ENCODE measurements around the gene KCNJ18.
"Not testable (repeated sequence)": the region's sequence is repeated elsewhere in the genome, so short reads cannot be mapped to it uniquely, and the experiment has no call there.

Gene KCNJ18

DNA sequence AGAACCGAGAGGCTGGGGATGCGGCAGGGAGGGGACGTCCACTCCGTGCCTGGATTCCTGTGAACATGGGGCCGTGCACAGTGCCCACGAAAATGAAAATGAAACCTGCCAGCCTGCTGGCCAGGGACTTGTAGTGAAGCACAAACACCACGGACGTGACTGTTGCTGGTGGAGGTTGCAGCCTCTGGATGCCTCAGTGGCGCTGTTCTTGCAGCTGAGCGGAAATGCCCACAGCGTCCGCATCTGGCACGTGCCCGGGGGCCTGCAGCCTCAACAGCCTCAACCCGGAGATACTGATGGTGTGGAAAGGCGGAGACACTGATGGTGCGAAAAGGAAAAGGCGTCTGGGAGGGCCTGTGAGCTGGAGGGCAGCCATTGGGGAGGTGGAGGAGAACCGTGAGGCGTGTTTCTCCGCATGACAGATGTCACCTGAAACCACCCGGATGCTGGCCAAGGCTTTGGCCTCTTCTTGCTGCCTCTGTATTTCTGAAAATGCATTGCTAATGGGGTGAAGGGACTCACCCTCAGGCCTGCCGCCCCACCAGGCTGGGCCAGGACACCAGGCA lies 44.8 kb downstream of the KCNJ18 start:
- DNase-seq = not testable (repeated sequence)

DNA sequence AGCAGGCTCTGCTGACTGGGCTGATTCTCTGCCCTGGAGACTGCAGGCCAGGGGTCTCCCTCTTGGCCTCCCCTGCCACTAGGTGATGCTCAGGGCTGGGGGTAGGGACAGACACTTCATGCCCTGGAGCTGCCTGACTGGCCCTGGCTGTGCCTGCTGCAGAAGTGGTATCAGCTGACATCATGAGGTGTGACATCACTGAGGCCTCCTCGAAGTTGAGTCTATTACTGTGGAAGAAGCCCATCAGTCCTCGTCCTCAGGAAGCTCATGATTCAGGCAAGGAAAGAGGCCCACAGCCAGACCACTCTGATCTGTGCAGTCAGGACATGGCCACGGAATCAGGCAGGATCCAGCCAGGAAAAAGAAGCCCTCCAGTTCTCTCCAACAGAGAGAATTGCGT lies 45.9 kb downstream of the KCNJ18 start:
- not testable (repeated sequence) for DNase-seq

DNA sequence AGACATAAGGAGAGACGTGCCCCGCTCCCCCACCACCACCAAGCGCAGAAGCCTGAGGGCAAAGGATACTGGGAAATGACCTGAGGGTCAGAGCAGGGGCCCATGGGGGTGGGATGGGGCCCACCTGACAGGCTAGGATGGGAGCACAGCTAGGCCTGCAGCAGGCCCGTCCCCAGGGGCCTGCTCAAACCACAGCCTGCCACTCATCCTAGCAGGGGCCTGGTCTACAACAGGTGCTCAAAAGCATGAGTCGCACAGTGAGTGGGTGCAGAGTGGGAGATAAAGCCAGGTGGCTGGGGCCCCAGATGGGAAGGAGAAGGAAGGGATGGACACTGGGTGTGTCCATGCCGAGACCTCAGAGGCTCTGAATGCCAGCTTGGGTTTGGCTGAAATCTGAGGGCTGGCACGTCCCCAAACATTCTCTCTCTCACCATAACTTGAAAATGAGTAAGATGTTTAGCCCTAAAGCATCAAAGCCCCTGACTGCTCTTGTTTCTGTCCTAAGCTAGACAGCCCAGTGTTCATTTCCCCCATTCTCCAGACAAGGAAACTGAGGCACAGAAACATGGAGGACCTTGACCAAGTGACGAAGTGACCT lies 46.7 kb downstream of the KCNJ18 start:
- not testable (repeated sequence) for DNase-seq

DNA sequence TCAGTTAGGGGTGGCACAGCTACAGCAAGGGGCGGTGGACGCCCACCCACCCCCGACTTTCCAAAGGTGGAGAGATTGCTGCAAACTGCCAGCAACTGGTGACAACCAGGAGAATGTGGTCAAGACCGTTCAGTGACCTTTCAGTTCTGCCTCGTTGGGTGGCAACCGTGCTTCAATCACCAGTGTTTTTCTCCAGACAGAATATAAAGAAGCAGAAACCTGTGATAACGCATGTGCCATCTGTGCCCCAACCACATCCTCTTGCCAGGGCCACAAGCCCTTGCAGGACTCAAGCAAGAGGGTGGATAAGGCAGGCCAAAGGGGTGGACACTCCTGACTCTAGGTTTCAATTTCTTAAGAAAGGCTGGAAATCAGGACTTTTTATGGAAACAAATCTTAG lies 47.2 kb downstream of the KCNJ18 start:
- not testable (repeated sequence) for DNase-seq

DNA sequence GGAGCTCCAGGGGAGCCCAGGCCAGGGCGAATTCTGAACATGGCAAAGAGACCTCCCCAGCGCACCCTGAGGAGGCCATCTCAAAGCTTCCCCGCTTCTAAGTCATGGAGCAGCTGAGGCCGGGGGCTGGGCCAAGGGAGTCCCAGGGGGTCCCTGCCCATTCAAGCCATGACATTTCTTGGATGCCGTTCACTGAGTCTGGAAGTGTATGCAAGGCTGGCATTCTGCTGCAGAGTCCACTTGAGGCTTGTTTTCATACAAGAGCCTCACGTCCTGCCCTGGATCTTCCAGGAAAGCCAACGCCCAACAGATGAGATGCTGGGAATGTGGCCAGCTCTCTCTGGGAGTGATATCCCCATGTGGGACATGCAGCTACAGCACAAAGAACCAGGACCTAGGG lies 48.5 kb downstream of the KCNJ18 start:
- not testable (repeated sequence) for DNase-seq

DNA sequence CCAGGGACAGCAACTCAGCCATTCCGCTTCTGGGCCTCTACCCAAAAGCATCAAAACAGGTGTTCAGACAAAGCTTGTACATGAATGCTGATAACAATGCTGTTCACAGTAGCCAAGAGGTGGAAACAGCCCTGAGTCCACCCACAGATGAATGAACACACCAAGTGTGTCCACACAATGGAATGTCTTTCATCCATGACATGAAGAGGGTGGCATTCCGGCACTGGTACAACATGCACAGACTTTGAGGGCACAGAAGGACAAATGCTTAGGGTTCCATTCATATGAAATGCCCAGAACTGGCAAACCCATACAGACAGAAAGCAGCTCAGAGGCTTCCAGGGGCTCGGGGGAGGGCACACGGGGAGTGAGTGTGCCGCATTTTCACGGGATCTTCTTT lies 49.2 kb downstream of the KCNJ18 start:
- not testable (repeated sequence) for DNase-seq

DNA sequence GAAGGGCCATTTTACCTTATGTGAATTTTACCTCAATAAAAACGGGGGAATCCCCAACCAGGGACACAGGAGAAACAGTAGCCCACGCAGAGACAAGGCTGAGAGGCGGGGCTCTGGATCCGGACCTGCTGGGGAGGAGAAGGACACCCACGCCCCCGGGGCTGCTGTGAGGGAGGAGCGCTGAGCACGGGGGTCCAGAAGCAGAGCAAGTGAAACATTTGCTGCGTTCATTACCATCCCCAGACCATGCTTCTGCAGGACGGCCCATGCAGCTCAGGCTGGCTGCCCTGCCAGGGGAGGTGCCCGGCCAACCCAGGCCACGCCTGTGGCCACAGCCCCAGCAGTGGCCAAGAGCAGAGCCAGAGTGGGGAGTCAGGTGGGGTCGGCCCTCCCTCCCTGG lies 50.0 kb downstream of the KCNJ18 start:
- DNase-seq = no peak

DNA sequence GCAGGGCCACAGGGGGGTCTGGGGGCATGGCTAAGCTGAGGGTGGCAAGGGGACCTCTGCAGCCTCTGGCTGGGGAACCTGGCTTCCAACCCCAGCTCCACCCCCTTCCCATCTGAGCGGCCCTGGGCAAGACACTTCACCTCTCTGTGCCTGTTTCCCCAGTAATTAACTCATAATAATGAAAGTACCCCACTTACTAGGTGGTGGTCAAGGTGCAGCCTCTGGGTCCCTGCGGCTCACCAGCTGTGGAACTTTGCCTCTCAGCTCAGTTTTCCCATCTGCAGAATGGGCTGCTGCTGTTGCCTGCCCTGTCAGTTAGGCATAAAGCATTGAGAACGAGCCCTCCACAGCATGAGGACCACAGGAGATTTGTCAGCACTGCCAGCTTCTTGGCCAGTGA lies 51.8 kb downstream of the KCNJ18 start:
- DNase-seq = not testable (repeated sequence)

DNA sequence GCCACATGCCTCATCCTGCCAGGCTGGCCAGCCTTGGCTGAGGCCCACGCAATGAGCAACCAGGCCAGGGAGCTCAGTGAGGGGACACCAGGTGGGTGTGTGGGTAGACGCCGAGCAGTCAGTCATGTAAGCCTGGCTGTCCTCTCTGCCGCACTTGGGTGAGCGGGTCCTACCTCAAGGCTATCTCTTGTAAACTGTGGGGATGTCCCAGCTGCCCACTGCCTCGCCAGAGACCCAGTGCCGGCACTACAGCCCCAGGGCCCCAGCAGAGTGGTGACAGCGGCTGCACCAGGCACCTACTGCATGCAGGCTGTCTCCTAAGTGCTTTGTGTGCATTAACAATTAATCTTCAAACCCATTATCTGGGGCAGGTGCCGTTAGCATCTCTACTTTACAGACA lies 52.3 kb downstream of the KCNJ18 start:
- DNase-seq = not testable (repeated sequence)

DNA sequence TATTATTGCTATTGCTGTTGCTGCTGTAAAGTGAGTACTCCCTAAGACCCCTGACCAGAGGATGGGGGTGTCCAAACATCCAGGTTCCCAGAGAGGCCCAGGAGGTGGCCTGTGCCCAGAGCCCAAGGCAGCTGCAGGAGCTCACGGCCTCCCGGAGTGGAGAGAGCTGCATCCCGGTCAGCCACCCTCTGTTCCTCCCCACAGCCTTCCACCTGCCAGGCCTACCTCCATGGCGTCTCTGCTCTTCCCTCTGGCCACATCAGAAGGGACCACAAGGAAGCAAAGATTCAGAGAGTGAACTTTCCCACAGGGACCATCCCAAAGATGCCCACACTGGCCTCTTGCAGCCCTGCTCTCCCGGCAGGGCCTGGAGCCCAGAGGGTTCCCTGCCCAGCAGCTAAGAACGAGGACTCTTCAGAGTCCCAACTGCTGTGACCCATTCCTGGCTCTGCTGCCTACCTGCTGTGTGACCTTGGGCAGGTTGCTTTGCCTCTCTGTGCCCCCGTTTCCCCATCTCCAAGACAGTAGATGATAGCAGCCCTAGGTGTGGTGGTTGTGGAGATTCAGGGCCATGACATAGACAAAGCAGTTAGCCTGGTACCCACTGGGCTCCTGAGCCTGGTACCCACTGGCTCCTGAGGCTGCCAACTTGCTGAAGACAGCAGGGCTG lies 53.2 kb downstream of the KCNJ18 start:
- DNase-seq = not testable (repeated sequence)

DNA sequence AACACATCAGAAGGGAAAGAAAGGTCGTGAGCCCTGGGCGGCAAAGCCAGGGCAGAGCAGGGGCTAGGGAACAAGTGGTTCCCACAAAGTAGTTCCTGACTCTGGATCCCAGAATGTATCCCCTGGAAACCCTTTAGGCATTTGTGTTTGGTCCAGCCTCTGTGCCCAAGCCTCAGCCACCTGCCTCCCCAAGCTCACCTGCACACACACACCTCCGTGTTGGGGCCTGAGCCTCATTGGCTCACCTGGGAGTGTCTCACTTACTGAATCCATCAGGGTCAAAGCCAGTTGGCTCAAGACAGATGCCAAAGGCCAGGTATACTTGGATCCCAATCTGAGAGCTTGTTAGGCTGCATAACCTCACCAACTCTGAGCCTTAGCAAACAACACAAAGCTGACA lies 54.1 kb downstream of the KCNJ18 start:
- not testable (repeated sequence) for DNase-seq

DNA sequence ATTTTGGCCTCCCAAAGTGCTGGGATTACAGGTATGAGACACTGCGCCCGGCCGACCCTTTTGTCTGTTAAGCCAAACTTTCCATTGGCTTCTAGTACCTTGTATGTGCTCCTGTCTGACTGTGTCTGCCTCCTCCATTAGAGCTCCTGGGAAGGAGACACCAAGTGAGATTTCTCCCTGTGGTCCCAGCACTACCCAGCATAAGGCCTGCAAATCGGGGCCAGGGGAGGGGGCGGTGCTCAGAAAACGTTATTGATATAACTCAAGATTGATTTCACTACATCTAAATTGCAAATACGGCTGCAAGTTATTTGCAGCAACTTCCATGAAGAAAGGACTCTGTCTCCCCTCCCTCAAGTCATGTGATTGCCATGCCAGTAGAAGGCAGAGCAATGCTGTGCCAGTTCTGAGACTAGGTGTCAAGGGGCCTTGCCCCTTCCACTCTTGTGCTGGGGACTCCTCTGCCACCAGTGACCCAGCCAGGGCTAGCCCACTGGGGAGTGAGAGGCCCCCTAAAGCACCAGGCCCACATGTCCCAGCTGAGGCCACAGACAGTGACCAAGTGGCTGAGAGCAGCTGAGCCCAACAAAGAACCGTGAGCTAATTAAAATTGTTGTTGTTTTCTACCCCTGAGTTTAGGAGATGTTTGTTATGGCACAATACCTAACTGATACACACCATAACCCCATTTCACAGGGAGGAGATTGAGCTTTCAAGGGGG lies 55.0 kb downstream of the KCNJ18 start:
- not testable (repeated sequence) for DNase-seq

DNA sequence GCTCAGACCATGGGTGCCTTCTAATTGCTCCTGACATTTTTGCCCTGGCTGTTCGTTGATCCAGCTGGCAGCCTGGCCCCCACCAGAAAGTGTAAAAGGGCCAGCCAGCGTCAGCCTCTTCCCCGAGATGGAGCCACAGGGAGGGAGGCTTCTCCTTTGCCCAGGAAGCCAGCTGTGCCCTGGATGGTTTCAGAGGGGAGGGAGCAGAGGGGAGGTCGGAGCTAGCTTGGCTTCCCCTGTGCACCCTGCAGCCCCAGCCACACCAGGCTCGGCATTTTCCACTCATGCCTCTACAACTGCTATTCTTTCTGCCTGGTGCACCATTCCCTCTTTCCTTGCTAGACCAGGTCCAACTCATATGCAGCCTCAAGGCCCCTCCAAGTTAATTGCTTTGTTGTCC lies 56.4 kb downstream of the KCNJ18 start:
- DNase-seq = not testable (repeated sequence)

DNA sequence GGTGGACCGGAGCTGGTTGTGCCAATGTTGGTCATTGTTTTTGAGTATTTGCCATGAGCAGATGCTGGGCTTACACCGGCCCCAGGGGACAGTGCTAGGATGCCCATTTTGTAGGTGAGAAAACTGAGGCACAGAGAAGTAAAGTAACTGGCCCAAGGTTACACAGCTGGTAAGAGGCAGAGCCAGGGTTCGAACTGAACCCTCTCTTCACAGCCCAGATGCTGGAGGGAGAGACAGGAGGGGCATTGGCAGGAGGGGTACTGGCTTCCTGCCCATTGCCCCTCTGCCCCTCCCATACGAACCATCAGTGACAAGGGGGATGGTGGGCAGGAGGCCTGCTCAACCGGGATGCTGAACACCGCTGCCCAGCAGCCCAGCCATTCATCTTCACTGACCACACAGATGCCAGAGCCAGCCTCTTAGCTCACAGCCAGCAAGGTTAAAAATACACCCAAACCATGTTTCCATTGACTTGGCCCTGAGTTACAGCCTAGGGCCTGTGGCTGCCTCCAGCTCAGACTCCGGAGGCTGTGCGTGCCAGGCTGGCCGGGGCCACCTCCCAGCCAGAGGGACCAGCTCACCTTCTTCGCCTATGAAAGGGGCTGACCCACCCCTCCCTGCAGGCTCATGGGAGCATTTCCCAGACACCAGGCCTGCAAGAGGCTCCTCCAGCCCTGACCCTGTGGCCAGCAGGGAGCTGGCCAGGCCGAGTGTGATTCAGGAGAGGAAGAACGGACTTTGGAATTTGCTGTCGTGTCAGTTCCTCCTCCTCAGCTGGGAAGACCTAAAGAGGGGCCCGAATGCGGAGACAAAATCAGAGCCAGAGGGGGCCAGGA lies 57.6 kb downstream of the KCNJ18 start:
- not testable (repeated sequence) for DNase-seq

DNA sequence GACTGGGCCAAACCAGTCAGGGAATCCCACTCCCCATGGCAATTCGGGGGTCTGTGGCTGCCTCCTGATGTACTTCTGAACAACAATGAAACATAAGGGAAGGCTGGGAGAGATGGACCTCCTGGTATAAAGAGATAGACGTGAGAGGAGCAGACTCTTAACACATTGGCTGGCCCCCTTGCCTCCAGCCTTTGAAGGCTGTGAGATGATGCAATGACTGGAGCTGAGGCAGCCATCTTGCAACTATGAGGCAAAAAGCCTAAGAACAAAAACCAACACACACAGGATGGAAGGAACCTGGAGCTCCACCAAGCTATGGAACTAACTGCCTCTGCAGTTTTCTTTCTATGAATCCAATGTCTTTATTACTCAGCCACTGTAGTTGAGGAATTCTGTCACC lies 58.8 kb downstream of the KCNJ18 start:
- DNase-seq = not testable (repeated sequence)

Measured in stimulated activated CD4-positive, alpha-beta T cell treated with anti-CD3 and anti-CD28 coated beads, Interleukin-4, amount 100 ng/mL, for 24 hours (primary cell).